ENCODE measurements around the gene MRAS. TPM values are rescaled to one million over a fixed set of nuclear protein-coding genes. Genes with fewer than 3 reads are reported as not detected.

MRAS gene
- total RNA-seq, 1 experiment from 2014 or later, result 0.77 TPM

- TF ChIP-seq EZH2 (IDR thresholded peaks at IDR 0.05; ENCODE audit: borderline replicate concordance, low read depth, low read length, poor library complexity, severe bottlenecking) (no peak), CTCF (conservative IDR thresholded peaks at IDR 0.05; ENCODE audit: low read depth, low read length) (no peak)
- POLR2A ChIA-PET (ENCODE audit: low non-redundant PET), result no interaction called here
- intact Hi-C loops (cut with micrococcal nuclease; ENCODE audit: unreplicated experiment), result no loop called here
Measured at GRCh38 chr3:138349926-138350665, 1.7 kb downstream of the MRAS start.

GRCh38 chr3:138351151-138351550 is 2.8 kb downstream of the MRAS start:
- intact Hi-C loops (cut with micrococcal nuclease; ENCODE audit: unreplicated experiment), result no loop called here
- Histone ChIP-seq H3K4me1 (ENCODE audit: insufficient read depth, low read length, poor library complexity, severe bottlenecking) (no peaks in the 10 kb centered on the region), H3K36me3 (ENCODE audit: insufficient read depth, low read length, poor library complexity, severe bottlenecking) (no peaks in the 10 kb centered on the region), H3K27ac (ENCODE audit: low read depth, low read length, poor library complexity, severe bottlenecking) (no peak overlapping the region), H3K4me3 (ENCODE audit: low read depth, low read length, poor library complexity, severe bottlenecking) (no peak overlapping the region), H3K27me3 (replicated peaks; ENCODE audit: insufficient read depth, low read depth, low read length, poor library complexity) (peaks cover 13% of the 10 kb centered on the region), H3K9me3 (ENCODE audit: low read depth, low read length, poor library complexity, severe bottlenecking) (no peaks in the 10 kb centered on the region)
- no TSS peak for BruUV-seq (replicated peaks)
- no peak for DNase-seq (ENCODE audit: low spot score)
- no peak for TF ChIP-seq CTCF (conservative IDR thresholded peaks at IDR 0.05; ENCODE audit: low read depth, low read length)
- TF ChIP-seq EZH2 (IDR thresholded peaks at IDR 0.05; ENCODE audit: borderline replicate concordance, low read depth, low read length, poor library complexity, severe bottlenecking), result no peak
- ChIA-PET CTCF (no interaction called here), POLR2A (ENCODE audit: low non-redundant PET) (no interaction called here)

More at GRCh38 chr3:138349926-138350665, 1.7 kb downstream of the MRAS start:
- no peak overlapping the region for H3K27ac ChIP-seq (ENCODE audit: low read depth, low read length, poor library complexity, severe bottlenecking)
- no TSS peak for BruUV-seq (replicated peaks)
- H3K4me3 ChIP-seq (ENCODE audit: low read depth, low read length, poor library complexity, severe bottlenecking), result no peak overlapping the region
- no peaks in the 10 kb centered on the region for H3K9me3 ChIP-seq (ENCODE audit: low read depth, low read length, poor library complexity, severe bottlenecking)
- DNase-seq (ENCODE audit: low spot score), result no peak
- no peaks in the 10 kb centered on the region for H3K4me1 ChIP-seq (ENCODE audit: insufficient read depth, low read length, poor library complexity, severe bottlenecking)
- H3K27me3 ChIP-seq (replicated peaks; ENCODE audit: insufficient read depth, low read depth, low read length, poor library complexity), result peaks cover 13% of the 10 kb centered on the region
- H3K36me3 ChIP-seq (ENCODE audit: insufficient read depth, low read length, poor library complexity, severe bottlenecking), result no peaks in the 10 kb centered on the region
- CTCF ChIA-PET, result no interaction called here

GRCh38 chr3:138351916-138352550 is 3.7 kb downstream of the MRAS start:
- Histone ChIP-seq H3K27me3 (replicated peaks; ENCODE audit: insufficient read depth, low read depth, low read length, poor library complexity) (peaks cover 9% of the 10 kb centered on the region), H3K4me3 (ENCODE audit: low read depth, low read length, poor library complexity, severe bottlenecking) (no peak overlapping the region), H3K4me1 (ENCODE audit: insufficient read depth, low read length, poor library complexity, severe bottlenecking) (no peaks in the 10 kb centered on the region), H3K27ac (ENCODE audit: low read depth, low read length, poor library complexity, severe bottlenecking) (no peak overlapping the region), H3K9me3 (ENCODE audit: low read depth, low read length, poor library complexity, severe bottlenecking) (no peaks in the 10 kb centered on the region), H3K36me3 (ENCODE audit: insufficient read depth, low read length, poor library complexity, severe bottlenecking) (no peaks in the 10 kb centered on the region)
- DNase-seq (ENCODE audit: low spot score), result no peak
- POLR2A ChIA-PET (ENCODE audit: low non-redundant PET), result no interaction called here
- BruUV-seq (replicated peaks), result no TSS peak
- intact Hi-C loops (cut with micrococcal nuclease; ENCODE audit: unreplicated experiment), result no loop called here
- CTCF ChIA-PET, result no interaction called here
- TF ChIP-seq CTCF (conservative IDR thresholded peaks at IDR 0.05; ENCODE audit: low read depth, low read length), result no peak
- no peak for TF ChIP-seq EZH2 (IDR thresholded peaks at IDR 0.05; ENCODE audit: borderline replicate concordance, low read depth, low read length, poor library complexity, severe bottlenecking)

Data from A673 (cell line).